NB4 (cell line): ENCODE data around the gene UBE2G1.

Experiments
- POLR2A ChIP-seq: IDR thresholded peaks from 2 replicates; pipeline ENCODE4 v1.6.1; 2011; ENCODE audit warnings: mild to moderate bottlenecking; ENCODE audit not compliant: insufficient read length; ENCODE audit errors: extremely low read depth
- TF ChIP-seq, protein P1 (sequence below): IDR thresholded peaks from one replicate; pipeline ENCODE4 v1.5.1; 2012; ENCODE audit warnings: low read depth, low read length

GRCh38 chr17:4407216-4407615 is 40.7 kb upstream of the UBE2G1 start:
- TF ChIP-seq, protein P1, sequence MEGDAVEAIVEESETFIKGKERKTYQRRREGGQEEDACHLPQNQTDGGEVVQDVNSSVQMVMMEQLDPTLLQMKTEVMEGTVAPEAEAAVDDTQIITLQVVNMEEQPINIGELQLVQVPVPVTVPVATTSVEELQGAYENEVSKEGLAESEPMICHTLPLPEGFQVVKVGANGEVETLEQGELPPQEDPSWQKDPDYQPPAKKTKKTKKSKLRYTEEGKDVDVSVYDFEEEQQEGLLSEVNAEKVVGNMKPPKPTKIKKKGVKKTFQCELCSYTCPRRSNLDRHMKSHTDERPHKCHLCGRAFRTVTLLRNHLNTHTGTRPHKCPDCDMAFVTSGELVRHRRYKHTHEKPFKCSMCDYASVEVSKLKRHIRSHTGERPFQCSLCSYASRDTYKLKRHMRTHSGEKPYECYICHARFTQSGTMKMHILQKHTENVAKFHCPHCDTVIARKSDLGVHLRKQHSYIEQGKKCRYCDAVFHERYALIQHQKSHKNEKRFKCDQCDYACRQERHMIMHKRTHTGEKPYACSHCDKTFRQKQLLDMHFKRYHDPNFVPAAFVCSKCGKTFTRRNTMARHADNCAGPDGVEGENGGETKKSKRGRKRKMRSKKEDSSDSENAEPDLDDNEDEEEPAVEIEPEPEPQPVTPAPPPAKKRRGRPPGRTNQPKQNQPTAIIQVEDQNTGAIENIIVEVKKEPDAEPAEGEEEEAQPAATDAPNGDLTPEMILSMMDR, result no peak
- TF ChIP-seq POLR2A, result no peak
